ENCODE measurements around the gene PLCD3.

Gene PLCD3

GRCh38 chr17:45107293-45108010 is 24.9 kb downstream of the PLCD3 start:
- Histone ChIP-seq H3K9me3 (ENCODE audit: severe bottlenecking) (no peaks in the 10 kb centered on the region), H3K4me1 (ENCODE audit: insufficient read depth, poor library complexity, severe bottlenecking) (no peaks in the 10 kb centered on the region), H3K27ac (ENCODE audit: poor library complexity, severe bottlenecking) (no peak overlapping the region), H3K27me3 (ENCODE audit: insufficient read depth, poor library complexity, severe bottlenecking) (no peaks in the 10 kb centered on the region), H3K4me3 (ENCODE audit: severe bottlenecking) (no peak overlapping the region), H3K36me3 (ENCODE audit: low read depth) (peaks cover 86% of the 10 kb centered on the region)
- DNase-seq (ENCODE audit: low spot score), result no peak
- TF ChIP-seq, protein P1, sequence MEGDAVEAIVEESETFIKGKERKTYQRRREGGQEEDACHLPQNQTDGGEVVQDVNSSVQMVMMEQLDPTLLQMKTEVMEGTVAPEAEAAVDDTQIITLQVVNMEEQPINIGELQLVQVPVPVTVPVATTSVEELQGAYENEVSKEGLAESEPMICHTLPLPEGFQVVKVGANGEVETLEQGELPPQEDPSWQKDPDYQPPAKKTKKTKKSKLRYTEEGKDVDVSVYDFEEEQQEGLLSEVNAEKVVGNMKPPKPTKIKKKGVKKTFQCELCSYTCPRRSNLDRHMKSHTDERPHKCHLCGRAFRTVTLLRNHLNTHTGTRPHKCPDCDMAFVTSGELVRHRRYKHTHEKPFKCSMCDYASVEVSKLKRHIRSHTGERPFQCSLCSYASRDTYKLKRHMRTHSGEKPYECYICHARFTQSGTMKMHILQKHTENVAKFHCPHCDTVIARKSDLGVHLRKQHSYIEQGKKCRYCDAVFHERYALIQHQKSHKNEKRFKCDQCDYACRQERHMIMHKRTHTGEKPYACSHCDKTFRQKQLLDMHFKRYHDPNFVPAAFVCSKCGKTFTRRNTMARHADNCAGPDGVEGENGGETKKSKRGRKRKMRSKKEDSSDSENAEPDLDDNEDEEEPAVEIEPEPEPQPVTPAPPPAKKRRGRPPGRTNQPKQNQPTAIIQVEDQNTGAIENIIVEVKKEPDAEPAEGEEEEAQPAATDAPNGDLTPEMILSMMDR (IDR thresholded peaks at IDR 0.05; ENCODE audit: poor library complexity, severe bottlenecking), result no peak
- no peak for ATAC-seq (ENCODE audit: low read depth)

- TF ChIP-seq, protein P1 (IDR thresholded peaks at IDR 0.05; ENCODE audit: poor library complexity, severe bottlenecking), result no peak
- H3K4me3 ChIP-seq (ENCODE audit: severe bottlenecking), result no peak overlapping the region
- H3K9me3 ChIP-seq (ENCODE audit: severe bottlenecking), result no peaks in the 10 kb centered on the region
- H3K4me1 ChIP-seq (ENCODE audit: insufficient read depth, poor library complexity, severe bottlenecking), result no peaks in the 10 kb centered on the region
- H3K36me3 ChIP-seq (ENCODE audit: low read depth), result peaks cover 86% of the 10 kb centered on the region
- no peaks in the 10 kb centered on the region for H3K27me3 ChIP-seq (ENCODE audit: insufficient read depth, poor library complexity, severe bottlenecking)
- no peak for DNase-seq (ENCODE audit: low spot score)
- ATAC-seq (ENCODE audit: low read depth), result no peak
- H3K27ac ChIP-seq (ENCODE audit: poor library complexity, severe bottlenecking), result no peak overlapping the region
Observed at GRCh38 chr17:45106582-45106981, 25.7 kb downstream of the PLCD3 start.

- H3K36me3 ChIP-seq (ENCODE audit: low read depth), result peaks cover 83% of the 10 kb centered on the region
- H3K9me3 ChIP-seq (ENCODE audit: severe bottlenecking), result no peaks in the 10 kb centered on the region
- TF ChIP-seq, protein P1 (IDR thresholded peaks at IDR 0.05; ENCODE audit: poor library complexity, severe bottlenecking), result no peak
- H3K27me3 ChIP-seq (ENCODE audit: insufficient read depth, poor library complexity, severe bottlenecking), result no peaks in the 10 kb centered on the region
- no peaks in the 10 kb centered on the region for H3K4me1 ChIP-seq (ENCODE audit: insufficient read depth, poor library complexity, severe bottlenecking)
- ATAC-seq (ENCODE audit: low read depth) (no peak), DNase-seq (ENCODE audit: low spot score) (no peak)
- H3K4me3 ChIP-seq (ENCODE audit: severe bottlenecking), result no peak overlapping the region
- no peak overlapping the region for H3K27ac ChIP-seq (ENCODE audit: poor library complexity, severe bottlenecking)
Observed at GRCh38 chr17:45106096-45106495, 26.2 kb downstream of the PLCD3 start.

DNA sequence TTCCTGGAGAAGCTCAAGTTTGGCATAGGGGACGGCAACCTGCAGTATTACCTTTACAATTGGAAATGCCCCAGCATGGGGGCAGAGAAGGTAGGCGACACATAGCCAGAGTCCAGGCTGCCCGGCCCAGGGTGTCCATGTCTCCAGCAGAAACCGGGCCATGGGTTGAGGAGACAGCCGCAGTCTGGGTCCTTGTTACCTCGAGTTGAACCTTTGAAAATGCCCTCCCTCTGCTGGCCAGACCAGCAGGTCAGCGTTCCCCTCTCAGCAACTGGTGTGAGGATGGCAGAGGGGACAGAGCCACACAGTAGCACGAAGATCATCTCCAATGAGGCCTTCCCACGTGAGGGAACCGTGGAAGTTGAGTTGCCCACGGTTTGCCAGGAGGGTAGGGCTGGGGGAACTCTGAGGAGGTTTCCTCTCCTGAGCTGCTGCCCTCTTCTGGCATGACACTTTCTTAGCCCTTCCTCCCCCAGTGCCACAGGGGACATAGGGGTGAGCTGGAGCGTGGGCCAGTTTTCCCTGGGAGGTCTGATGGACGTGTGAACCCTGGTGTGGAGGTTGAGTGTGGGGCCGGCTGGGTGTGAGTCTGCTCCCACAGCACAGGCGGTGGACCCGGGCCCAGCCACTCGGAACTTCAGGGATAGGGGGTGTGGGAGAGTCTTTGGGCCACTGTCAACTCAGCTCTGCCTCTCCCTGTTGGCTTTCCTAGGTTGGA is 27.2 kb downstream of the PLCD3 start:
- H3K27me3 ChIP-seq (ENCODE audit: insufficient read depth, poor library complexity, severe bottlenecking), result no peaks in the 10 kb centered on the region
- H3K9me3 ChIP-seq (ENCODE audit: severe bottlenecking), result no peaks in the 10 kb centered on the region
- no peak overlapping the region for H3K27ac ChIP-seq (ENCODE audit: poor library complexity, severe bottlenecking)
- H3K4me1 ChIP-seq (ENCODE audit: insufficient read depth, poor library complexity, severe bottlenecking), result no peaks in the 10 kb centered on the region
- no peak for DNase-seq (ENCODE audit: low spot score)
- no peak overlapping the region for H3K4me3 ChIP-seq (ENCODE audit: severe bottlenecking)
- H3K36me3 ChIP-seq (ENCODE audit: low read depth), result peaks cover 86% of the 10 kb centered on the region
- peak; percentile 6; the same call in 1 of the 3 replicates for ATAC-seq (ENCODE audit: low read depth)
- TF ChIP-seq, protein P1 (IDR thresholded peaks at IDR 0.05; ENCODE audit: poor library complexity, severe bottlenecking), result peak; percentile 14

DNA sequence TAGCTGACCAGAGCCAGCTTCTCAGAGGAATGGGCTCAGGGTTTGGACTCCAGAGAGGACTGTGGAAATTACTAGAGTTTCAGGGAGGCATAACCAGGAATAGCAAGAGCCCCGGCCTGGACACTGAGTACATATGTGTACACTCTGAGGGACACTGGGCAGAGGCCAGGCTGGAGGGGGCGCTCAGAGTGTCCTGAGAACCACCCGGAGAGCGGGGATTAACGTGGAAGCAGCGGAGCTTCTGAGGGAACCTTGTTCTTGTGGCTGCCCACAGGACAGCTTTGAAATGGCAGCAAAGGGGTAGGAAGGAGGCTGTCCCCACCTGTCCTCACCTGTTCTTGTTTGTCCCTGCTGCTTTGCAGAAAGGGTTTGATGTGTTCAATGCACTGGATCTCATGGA is 27.8 kb downstream of the PLCD3 start:
- DNase-seq (ENCODE audit: low spot score) (no peak), ATAC-seq (ENCODE audit: low read depth) (no peak)
- peaks cover 89% of the 10 kb centered on the region for H3K36me3 ChIP-seq (ENCODE audit: low read depth)
- H3K27me3 ChIP-seq (ENCODE audit: insufficient read depth, poor library complexity, severe bottlenecking), result no peaks in the 10 kb centered on the region
- no peaks in the 10 kb centered on the region for H3K9me3 ChIP-seq (ENCODE audit: severe bottlenecking)
- H3K4me3 ChIP-seq (ENCODE audit: severe bottlenecking), result no peak overlapping the region
- H3K4me1 ChIP-seq (ENCODE audit: insufficient read depth, poor library complexity, severe bottlenecking), result no peaks in the 10 kb centered on the region
- TF ChIP-seq, protein P1 (IDR thresholded peaks at IDR 0.05; ENCODE audit: poor library complexity, severe bottlenecking), result no peak
- no peak overlapping the region for H3K27ac ChIP-seq (ENCODE audit: poor library complexity, severe bottlenecking)

Measured in RWPE2 (cell line).